KBM-7 (cell line): Measurements from ENCODE around the gene ZDHHC24.

Experiments
- DNase-seq: peaks from one replicate; pipeline ENCODE4 v3.0.0-alpha.2; 2015
- in situ Hi-C: fragments of 300-500 bp; cut with MboI; formaldehyde crosslinking; loops from 2 replicates; pipeline ENCODE4 v1.14.3; 2020; ENCODE audit warnings: low sequenced_read_pairs, low pct_unique_long_range_greater_than_20kb, mixed read lengths

Gene ZDHHC24

DNA sequence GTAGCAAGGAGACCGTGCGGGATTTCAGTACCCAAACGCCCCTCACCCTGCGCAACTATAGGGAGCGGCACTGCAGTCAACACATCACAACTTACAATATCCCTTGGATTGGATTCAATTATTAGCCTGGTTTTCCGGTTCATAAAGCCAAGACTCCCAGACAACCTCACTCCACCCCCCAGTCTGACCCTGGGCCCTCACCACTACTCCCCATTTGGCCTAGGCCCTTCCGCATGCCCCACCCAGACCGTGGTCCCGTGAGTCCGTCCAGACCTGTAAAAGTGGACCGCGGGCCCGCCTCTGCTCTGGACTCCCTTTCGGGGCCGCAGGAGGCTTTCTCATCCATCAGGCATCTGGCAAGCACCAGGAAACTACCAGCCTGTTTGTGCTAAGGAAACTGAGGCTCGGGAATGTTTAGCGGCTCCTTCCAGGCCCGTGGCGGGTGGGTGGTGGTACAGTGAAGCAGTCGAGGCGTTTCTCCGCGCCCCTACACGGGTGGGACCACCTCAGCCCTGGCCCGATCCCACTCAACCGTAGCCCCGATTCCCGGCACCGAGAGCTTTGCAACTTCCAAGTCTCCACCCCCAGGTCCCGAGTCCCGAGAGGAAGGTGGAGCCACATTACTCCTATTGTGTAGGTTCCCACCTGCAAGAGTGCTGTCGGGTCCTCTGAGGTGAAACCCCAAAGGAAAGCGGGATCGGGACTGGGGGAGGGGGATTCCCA lies 66.3 kb downstream of the ZDHHC24 start:
- no peak for DNase-seq
- in situ Hi-C loops = no loop called here

DNA sequence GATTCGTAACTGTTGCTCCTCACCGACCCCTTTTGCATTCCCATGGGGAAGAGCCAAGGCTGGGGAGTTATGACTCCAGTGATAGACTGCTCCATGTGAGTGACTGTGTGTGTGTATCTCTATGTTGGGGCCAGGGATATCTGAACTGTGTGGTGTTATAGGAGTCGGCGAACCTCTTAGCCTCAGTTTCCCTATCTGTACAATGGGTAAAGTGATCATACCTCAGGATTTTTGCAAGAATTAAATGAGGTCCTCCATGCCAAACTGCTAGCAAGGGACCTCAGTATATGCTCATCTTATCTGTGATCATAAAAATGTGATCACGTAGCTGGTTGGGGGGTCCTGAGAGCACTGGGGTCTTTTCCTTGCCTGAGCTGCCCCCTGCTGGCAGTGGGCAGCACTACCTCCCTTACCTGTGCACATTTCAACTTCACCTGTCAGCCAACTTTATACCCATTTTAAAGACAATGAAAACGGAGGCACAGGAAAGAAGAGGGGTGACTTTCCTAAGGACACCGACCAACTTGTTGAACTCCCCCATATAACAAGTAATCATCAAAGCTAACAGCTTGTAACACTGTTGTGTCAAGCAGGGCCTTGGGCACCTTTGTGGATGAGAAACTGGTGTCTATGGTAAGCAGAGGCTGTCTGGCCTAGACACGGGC lies 67.0 kb downstream of the ZDHHC24 start:
- peak; percentile 53 for DNase-seq

GRCh38 chr11:66477263-66478201 lies 68.3 kb downstream of the ZDHHC24 start:
- in situ Hi-C loops = no loop called here
- no peak for DNase-seq

More for the DNA sequence above, 67.0 kb downstream of the ZDHHC24 start:
- in situ Hi-C loops = no loop called here

DNA sequence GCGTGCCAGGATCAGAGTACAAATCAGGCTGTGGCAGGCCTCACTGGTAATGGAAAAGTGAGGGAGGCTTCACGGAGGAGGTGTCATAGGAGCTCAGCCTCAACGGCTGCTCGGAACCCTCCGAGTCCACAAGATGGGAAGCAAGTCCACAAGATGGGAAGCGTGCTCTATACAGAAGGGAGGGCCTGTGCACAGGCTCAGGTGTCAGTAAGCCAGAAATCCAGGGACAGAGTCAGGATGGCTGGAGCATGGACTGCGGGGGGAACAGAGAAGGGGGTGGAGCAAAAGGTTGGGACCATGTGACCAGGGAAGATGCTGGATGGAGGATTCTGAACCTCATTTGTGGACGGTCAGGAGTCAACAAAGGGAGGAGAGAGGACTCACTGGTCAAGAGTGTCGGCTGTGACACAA lies 69.0 kb downstream of the ZDHHC24 start:
- in situ Hi-C loops = no loop called here
- no peak for DNase-seq

DNA sequence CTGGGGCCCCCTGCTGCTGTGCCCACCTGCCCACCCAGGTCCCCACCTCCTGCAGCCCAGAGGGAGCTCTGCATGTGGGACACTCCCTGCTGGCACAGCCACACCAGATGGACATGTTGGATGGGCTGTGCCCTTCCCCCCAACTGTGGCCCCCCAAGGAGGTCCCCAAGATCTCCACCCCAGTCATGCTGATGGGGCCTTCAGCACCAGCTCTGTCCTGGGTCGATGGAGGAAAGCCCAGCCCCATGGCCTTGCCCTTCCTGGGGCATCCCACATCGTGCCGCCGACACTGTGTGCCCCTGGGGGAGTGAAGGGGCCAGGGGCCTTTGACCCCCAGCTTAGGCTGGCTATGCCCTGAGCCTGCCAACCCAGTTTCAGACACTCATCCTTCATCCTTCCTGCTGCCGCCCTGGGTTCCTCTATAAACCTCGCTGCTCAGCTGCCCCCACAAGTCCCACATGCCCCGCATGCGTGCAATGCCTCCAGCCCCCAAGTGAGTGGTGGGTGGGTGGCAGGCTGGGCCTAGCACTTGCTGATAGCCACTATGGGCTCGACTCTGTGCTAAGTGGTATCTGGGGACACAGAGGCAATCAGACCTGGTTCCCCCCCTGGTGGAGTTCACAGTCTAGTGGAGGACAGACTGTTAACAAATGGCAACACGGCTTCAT lies 69.5 kb downstream of the ZDHHC24 start:
- DNase-seq = no peak
- in situ Hi-C loops = no loop called here

DNA sequence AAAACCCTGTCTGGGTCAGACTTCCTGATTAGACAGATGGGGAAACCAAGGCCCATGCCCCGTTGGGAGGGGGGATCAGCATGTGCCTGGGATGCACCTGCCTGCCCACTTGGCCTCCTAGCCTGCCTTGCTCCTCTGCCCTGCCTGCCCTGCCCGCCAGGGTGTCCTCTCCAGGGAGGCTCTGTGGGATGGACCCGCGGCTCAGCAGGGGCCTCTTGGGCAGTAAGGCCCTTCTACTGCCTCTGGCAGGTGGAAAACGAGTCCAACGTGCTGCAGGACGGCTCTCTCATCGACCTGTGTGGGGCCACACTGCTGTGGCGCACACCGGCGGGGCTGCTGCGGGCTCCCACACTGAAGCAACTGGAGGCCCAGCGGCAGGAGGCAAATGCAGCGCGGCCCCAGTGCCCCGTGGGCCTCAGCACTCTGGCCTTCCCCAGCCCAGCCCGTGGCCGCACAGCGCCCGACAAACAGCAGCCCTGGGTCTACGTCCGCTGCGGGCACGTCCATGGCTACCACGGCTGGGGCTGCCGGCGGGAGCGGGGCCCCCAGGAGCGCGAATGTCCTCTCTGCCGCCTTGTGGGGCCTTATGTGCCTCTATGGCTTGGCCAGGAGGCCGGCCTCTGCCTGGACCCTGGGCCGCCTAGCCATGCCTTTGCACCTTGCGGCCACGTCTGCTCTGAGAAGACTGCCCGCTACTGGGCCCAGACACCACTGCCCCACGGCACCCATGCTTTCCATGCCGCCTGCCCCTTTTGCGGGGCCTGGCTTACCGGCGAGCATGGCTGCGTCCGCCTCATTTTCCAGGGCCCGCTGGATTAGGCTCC lies 70.3 kb downstream of the ZDHHC24 start:
- DNase-seq = no peak
- in situ Hi-C loops = no loop called here

GRCh38 chr11:66473608-66474515 lies 72.0 kb downstream of the ZDHHC24 start:
- in situ Hi-C loops = no loop called here
- no peak for DNase-seq

- no peak for DNase-seq
- in situ Hi-C loops = no loop called here
Observed at GRCh38 chr11:66473167-66473566, 72.7 kb downstream of the ZDHHC24 start.

GRCh38 chr11:66472054-66472453 lies 73.8 kb downstream of the ZDHHC24 start:
- DNase-seq = no peak
- in situ Hi-C loops = no loop called here

GRCh38 chr11:66471142-66471541 lies 74.7 kb downstream of the ZDHHC24 start:
- no peak for DNase-seq
- in situ Hi-C loops = no loop called here
